ENCODE data around the gene TTLL4. TPM values are rescaled to one million over a fixed set of nuclear protein-coding genes. Genes with fewer than 3 reads are reported as not detected.

TTLL4 gene
- total and polyA plus RNA-seq, 2 experiments from 2014 or later, result 53.5 to 77.8 TPM

DNA sequence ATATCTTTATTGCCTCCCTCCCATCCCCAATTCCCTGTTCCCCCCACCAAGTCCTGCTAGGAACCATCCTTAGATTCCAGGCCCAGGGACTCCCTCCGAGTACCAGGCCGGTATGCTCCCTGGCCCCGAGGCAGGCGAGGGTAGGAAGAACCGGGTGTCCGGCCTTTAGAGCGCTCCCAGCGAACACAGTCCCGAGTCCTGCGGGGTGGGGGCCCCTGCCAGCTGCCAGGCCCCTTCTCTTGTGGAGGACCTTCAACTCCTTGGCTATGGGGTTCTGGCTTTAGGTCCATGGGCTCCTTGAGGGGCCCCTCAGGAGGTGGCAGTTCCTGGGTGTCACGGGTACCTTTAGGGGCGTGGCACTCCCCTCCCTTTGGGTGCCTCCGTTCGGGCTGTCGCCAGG lies 46.7 kb upstream of the TTLL4 start:
- no peak overlapping the region for H3K4me2 ChIP-seq
- H3F3A ChIP-seq (replicated peaks; ENCODE audit: low read depth), result no peaks in the 10 kb centered on the region
- Mint-ChIP-seq H3K9me3 (no peaks in the 10 kb centered on the region), H3K27me3 (ENCODE audit: insufficient read depth, low read depth, poor library complexity) (peaks cover 2% of the 10 kb centered on the region), H3K27ac (no peak overlapping the region), H3K4me3 (no peak overlapping the region), H3K4me1 (peaks cover 4% of the 10 kb centered on the region), H3K36me3 (ENCODE audit: low read depth) (peaks cover 62% of the 10 kb centered on the region)
- H3K36me3 ChIP-seq (ENCODE audit: insufficient read depth), result peaks cover 23% of the 10 kb centered on the region
- no peak overlapping the region for H3K27ac ChIP-seq (ENCODE audit: low read depth)
- no peak overlapping the region for H2AFZ ChIP-seq
- H3K79me2 ChIP-seq (replicated peaks; ENCODE audit: insufficient read depth), result no peaks in the 10 kb centered on the region; the same call in none of the 2 replicates
- H3K27me3 ChIP-seq (ENCODE audit: insufficient read depth), result no peaks in the 10 kb centered on the region
- DNase-seq (ENCODE audit: low spot score) (no peak), ATAC-seq (no peak)
- no peak for TF ChIP-seq JUNB (IDR thresholded peaks at IDR 0.05; ENCODE audit: unreplicated experiment)
- no peak for TF ChIP-seq NANOG (IDR thresholded peaks at IDR 0.05; ENCODE audit: borderline replicate concordance)
- no peak for TF ChIP-seq POLR2AphosphoS5 (IDR thresholded peaks at IDR 0.05; ENCODE audit: low read depth)
- TF ChIP-seq, protein P1, sequence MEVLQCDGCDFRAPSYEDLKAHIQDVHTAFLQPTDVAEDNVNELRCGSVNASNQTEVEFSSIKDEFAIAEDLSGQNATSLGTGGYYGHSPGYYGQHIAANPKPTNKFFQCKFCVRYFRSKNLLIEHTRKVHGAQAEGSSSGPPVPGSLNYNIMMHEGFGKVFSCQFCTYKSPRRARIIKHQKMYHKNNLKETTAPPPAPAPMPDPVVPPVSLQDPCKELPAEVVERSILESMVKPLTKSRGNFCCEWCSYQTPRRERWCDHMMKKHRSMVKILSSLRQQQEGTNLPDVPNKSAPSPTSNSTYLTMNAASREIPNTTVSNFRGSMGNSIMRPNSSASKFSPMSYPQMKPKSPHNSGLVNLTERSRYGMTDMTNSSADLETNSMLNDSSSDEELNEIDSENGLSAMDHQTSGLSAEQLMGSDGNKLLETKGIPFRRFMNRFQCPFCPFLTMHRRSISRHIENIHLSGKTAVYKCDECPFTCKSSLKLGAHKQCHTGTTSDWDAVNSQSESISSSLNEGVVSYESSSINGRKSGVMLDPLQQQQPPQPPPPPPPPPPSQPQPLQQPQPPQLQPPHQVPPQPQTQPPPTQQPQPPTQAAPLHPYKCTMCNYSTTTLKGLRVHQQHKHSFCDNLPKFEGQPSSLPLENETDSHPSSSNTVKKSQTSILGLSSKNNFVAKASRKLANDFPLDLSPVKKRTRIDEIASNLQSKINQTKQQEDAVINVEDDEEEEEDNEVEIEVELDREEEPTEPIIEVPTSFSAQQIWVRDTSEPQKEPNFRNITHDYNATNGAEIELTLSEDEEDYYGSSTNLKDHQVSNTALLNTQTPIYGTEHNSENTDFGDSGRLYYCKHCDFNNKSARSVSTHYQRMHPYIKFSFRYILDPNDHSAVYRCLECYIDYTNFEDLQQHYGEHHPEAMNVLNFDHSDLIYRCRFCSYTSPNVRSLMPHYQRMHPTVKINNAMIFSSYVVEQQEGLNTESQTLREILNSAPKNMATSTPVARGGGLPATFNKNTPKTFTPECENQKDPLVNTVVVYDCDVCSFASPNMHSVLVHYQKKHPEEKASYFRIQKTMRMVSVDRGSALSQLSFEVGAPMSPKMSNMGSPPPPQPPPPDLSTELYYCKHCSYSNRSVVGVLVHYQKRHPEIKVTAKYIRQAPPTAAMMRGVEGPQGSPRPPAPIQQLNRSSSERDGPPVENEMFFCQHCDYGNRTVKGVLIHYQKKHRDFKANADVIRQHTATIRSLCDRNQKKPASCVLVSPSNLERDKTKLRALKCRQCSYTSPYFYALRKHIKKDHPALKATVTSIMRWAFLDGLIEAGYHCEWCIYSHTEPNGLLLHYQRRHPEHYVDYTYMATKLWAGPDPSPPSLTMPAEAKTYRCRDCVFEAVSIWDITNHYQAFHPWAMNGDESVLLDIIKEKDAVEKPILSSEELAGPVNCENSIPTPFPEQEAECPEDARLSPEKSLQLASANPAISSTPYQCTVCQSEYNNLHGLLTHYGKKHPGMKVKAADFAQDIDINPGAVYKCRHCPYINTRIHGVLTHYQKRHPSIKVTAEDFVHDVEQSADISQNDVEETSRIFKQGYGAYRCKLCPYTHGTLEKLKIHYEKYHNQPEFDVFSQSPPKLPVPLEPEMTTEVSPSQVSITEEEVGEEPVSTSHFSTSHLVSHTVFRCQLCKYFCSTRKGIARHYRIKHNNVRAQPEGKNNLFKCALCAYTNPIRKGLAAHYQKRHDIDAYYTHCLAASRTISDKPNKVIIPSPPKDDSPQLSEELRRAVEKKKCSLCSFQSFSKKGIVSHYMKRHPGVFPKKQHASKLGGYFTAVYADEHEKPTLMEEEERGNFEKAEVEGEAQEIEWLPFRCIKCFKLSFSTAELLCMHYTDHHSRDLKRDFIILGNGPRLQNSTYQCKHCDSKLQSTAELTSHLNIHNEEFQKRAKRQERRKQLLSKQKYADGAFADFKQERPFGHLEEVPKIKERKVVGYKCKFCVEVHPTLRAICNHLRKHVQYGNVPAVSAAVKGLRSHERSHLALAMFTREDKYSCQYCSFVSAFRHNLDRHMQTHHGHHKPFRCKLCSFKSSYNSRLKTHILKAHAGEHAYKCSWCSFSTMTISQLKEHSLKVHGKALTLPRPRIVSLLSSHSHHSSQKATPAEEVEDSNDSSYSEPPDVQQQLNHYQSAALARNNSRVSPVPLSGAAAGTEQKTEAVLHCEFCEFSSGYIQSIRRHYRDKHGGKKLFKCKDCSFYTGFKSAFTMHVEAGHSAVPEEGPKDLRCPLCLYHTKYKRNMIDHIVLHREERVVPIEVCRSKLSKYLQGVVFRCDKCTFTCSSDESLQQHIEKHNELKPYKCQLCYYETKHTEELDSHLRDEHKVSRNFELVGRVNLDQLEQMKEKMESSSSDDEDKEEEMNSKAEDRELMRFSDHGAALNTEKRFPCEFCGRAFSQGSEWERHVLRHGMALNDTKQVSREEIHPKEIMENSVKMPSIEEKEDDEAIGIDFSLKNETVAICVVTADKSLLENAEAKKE (CRISPR knock-in tag; IDR thresholded peaks at IDR 0.05), result no peak
- TF ChIP-seq ZNF114 (CRISPR knock-in tag; IDR thresholded peaks at IDR 0.05), result no peak
- TF ChIP-seq, protein P2, sequence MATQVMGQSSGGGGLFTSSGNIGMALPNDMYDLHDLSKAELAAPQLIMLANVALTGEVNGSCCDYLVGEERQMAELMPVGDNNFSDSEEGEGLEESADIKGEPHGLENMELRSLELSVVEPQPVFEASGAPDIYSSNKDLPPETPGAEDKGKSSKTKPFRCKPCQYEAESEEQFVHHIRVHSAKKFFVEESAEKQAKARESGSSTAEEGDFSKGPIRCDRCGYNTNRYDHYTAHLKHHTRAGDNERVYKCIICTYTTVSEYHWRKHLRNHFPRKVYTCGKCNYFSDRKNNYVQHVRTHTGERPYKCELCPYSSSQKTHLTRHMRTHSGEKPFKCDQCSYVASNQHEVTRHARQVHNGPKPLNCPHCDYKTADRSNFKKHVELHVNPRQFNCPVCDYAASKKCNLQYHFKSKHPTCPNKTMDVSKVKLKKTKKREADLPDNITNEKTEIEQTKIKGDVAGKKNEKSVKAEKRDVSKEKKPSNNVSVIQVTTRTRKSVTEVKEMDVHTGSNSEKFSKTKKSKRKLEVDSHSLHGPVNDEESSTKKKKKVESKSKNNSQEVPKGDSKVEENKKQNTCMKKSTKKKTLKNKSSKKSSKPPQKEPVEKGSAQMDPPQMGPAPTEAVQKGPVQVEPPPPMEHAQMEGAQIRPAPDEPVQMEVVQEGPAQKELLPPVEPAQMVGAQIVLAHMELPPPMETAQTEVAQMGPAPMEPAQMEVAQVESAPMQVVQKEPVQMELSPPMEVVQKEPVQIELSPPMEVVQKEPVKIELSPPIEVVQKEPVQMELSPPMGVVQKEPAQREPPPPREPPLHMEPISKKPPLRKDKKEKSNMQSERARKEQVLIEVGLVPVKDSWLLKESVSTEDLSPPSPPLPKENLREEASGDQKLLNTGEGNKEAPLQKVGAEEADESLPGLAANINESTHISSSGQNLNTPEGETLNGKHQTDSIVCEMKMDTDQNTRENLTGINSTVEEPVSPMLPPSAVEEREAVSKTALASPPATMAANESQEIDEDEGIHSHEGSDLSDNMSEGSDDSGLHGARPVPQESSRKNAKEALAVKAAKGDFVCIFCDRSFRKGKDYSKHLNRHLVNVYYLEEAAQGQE (IDR thresholded peaks at IDR 0.05; ENCODE audit: unreplicated experiment), result no peak
- no peak for TF ChIP-seq EZH2 (IDR thresholded peaks at IDR 0.05; ENCODE audit: low read depth, unreplicated experiment)
- TF ChIP-seq, protein P3, sequence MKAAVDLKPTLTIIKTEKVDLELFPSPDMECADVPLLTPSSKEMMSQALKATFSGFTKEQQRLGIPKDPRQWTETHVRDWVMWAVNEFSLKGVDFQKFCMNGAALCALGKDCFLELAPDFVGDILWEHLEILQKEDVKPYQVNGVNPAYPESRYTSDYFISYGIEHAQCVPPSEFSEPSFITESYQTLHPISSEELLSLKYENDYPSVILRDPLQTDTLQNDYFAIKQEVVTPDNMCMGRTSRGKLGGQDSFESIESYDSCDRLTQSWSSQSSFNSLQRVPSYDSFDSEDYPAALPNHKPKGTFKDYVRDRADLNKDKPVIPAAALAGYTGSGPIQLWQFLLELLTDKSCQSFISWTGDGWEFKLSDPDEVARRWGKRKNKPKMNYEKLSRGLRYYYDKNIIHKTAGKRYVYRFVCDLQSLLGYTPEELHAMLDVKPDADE (IDR thresholded peaks at IDR 0.05), result no peak
- TF ChIP-seq CREB1 (CRISPR knock-in tag; IDR thresholded peaks at IDR 0.05; ENCODE audit: low read depth), result no peak
- TF ChIP-seq, protein P4, sequence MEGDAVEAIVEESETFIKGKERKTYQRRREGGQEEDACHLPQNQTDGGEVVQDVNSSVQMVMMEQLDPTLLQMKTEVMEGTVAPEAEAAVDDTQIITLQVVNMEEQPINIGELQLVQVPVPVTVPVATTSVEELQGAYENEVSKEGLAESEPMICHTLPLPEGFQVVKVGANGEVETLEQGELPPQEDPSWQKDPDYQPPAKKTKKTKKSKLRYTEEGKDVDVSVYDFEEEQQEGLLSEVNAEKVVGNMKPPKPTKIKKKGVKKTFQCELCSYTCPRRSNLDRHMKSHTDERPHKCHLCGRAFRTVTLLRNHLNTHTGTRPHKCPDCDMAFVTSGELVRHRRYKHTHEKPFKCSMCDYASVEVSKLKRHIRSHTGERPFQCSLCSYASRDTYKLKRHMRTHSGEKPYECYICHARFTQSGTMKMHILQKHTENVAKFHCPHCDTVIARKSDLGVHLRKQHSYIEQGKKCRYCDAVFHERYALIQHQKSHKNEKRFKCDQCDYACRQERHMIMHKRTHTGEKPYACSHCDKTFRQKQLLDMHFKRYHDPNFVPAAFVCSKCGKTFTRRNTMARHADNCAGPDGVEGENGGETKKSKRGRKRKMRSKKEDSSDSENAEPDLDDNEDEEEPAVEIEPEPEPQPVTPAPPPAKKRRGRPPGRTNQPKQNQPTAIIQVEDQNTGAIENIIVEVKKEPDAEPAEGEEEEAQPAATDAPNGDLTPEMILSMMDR (conservative IDR thresholded peaks at IDR 0.05; ENCODE audit: low read depth in 2 of 2), result no peak
- H3K4me1 ChIP-seq (ENCODE audit: insufficient read depth), result peaks cover 5% of the 10 kb centered on the region
- 0 out of 2 replicates have a peak, but pooled peaks cover 17% of the 10 kb centered on the region for H4K20me1 ChIP-seq (replicated peaks; ENCODE audit: insufficient read depth)
- H3K9me2 ChIP-seq (ENCODE audit: insufficient read depth), result no peaks in the 10 kb centered on the region
- H3K4me3 ChIP-seq, result no peak overlapping the region

All from GM23338 (cell line).